ENCODE data around the gene WDR46. TPM values are rescaled to one million over a fixed set of nuclear protein-coding genes. Genes with fewer than 3 reads are reported as not detected.

Gene WDR46
- total RNA-seq, 1 experiment from 2014 or later = 52.4 TPM

DNA sequence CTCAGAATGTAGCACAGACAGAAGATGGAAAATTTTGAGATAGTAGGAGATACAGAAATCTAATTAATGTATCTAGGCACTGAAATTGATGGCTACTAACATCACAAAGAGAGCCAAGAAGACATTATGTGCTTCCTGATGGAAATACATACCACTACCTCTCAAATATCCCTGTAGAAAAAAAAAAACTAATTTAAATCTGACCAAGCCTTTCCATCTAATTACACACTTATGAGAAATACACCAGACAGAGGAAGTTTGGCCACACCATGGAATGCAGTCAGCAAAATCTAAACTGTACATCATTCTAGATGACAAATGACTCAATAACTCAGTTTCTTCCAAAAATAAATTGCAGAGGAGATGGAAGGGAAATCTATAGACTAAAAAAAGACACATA lies 36.3 kb downstream of the WDR46 start:
- CTCF ChIA-PET = no interaction called here
- Histone ChIP-seq H3K27me3 (ENCODE audit: insufficient read depth, low read depth) (no peaks in the 10 kb centered on the region), H3K9me2 (ENCODE audit: insufficient read depth) (no peaks in the 10 kb centered on the region), H3K4me1 (replicated peaks; ENCODE audit: insufficient read depth) (peaks cover 28% of the 10 kb centered on the region), H3K79me2 (ENCODE audit: low read depth) (no peaks in the 10 kb centered on the region), H3K9me3 (ENCODE audit: insufficient read depth, low read depth) (0 out of 2 replicates have a peak, but pooled peaks cover 5% of the 10 kb centered on the region), H3K4me2 (no peak overlapping the region), H4K20me1 (ENCODE audit: insufficient read depth) (no peaks in the 10 kb centered on the region), H3F3A (ENCODE audit: insufficient read depth, low read depth) (peaks cover 34% of the 10 kb centered on the region), H3K4me3 (no peak overlapping the region), H3K27ac (no peak overlapping the region), H2AFZ (no peak overlapping the region), H3K36me3 (ENCODE audit: low read depth) (peaks cover 20% of the 10 kb centered on the region; the same call in 1 of the 2 replicates)
- TF ChIP-seq, protein P1, sequence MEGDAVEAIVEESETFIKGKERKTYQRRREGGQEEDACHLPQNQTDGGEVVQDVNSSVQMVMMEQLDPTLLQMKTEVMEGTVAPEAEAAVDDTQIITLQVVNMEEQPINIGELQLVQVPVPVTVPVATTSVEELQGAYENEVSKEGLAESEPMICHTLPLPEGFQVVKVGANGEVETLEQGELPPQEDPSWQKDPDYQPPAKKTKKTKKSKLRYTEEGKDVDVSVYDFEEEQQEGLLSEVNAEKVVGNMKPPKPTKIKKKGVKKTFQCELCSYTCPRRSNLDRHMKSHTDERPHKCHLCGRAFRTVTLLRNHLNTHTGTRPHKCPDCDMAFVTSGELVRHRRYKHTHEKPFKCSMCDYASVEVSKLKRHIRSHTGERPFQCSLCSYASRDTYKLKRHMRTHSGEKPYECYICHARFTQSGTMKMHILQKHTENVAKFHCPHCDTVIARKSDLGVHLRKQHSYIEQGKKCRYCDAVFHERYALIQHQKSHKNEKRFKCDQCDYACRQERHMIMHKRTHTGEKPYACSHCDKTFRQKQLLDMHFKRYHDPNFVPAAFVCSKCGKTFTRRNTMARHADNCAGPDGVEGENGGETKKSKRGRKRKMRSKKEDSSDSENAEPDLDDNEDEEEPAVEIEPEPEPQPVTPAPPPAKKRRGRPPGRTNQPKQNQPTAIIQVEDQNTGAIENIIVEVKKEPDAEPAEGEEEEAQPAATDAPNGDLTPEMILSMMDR (conservative IDR thresholded peaks at IDR 0.05) = no peak
- TF ChIP-seq EZH2 (IDR thresholded peaks at IDR 0.05; ENCODE audit: low read depth) = no peak
- no peak for DNase-seq
- intact Hi-C loops (cut with micrococcal nuclease; ENCODE audit: unreplicated experiment) = no loop called here
- BruUV-seq (replicated peaks) = no TSS peak
- POLR2A ChIA-PET (ENCODE audit: unreplicated experiment) = no interaction called here

DNA sequence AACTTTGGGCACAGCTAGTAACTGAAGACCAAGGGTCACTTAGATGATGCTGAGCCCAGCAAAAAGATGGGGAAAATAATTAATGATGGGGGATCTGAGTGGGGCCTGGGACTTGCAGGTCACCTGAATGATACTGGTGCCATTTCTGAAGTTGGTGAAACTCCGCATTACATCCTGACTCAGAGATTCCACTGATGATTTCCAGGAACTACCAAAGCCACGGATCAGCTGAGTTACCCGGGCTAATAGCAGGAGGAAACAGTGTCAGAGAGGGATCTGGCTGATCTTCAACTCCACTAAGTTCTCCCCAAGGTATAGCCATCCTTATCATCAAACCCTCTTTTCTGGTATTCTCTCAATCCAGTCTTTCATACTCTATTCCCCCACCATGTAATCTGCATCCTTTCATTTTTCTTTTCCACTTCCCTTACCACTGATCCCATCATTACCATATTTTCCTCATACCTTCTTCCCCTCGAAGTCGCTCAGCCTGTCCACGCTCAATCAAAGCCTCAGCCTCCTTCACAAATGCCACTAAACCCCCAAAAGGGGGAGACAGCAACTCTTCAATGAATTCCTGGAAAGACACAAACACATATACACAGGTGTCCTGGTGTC lies 37.5 kb downstream of the WDR46 start:
- POLR2A ChIA-PET (ENCODE audit: unreplicated experiment) = no interaction called here
- H3K4me2 ChIP-seq = 0 out of 2 replicates have a peak overlapping the region, but pooled peaks have one; percentile 94

GRCh38 chr6:33250731-33251130 lies 38.3 kb downstream of the WDR46 start:
- no peaks in the 10 kb centered on the region for H4K20me1 ChIP-seq (ENCODE audit: insufficient read depth)
- H3F3A ChIP-seq (ENCODE audit: insufficient read depth, low read depth) = peaks cover 34% of the 10 kb centered on the region
- H3K79me2 ChIP-seq (ENCODE audit: low read depth) = no peaks in the 10 kb centered on the region
- ChIA-PET CTCF (no interaction called here), POLR2A (ENCODE audit: unreplicated experiment) (interaction anchor here (0.7 kb wide), 1 partner anchor 45 kb away, joined by 5 read pairs; no protein-coding TSS in a partner anchor)
- peaks cover 28% of the 10 kb centered on the region for H3K4me1 ChIP-seq (replicated peaks; ENCODE audit: insufficient read depth)
- no TSS peak for BruUV-seq (replicated peaks)
- H3K27me3 ChIP-seq (ENCODE audit: insufficient read depth, low read depth) = peaks cover 10% of the 10 kb centered on the region; the same call in 1 of the 2 replicates
- TF ChIP-seq, protein P1 (conservative IDR thresholded peaks at IDR 0.05) = no peak
- H3K27ac ChIP-seq = peak overlapping the region; percentile 66
- H3K9me2 ChIP-seq (ENCODE audit: insufficient read depth) = no peaks in the 10 kb centered on the region
- no peaks in the 10 kb centered on the region for H3K9me3 ChIP-seq (ENCODE audit: insufficient read depth, low read depth)
- no peak overlapping the region for H2AFZ ChIP-seq
- peaks cover 12% of the 10 kb centered on the region; the same call in 1 of the 2 replicates for H3K36me3 ChIP-seq (ENCODE audit: low read depth)
- H3K4me2 ChIP-seq = peak overlapping the region; percentile 94
- H3K4me3 ChIP-seq = no peak overlapping the region; the same call in 1 of the 2 replicates
- DNase-seq = no peak
- intact Hi-C loops (cut with micrococcal nuclease; ENCODE audit: unreplicated experiment) = loop anchor here (2.0 kb wide), 1 partner anchor 60 kb away; no protein-coding TSS in a partner anchor

More for the DNA sequence above, 37.5 kb downstream of the WDR46 start:
- Histone ChIP-seq H3K4me3 (no peak overlapping the region), H3K27ac (no peak overlapping the region), H3K9me2 (ENCODE audit: insufficient read depth) (no peaks in the 10 kb centered on the region), H2AFZ (no peak overlapping the region), H3K9me3 (ENCODE audit: insufficient read depth, low read depth) (no peaks in the 10 kb centered on the region), H3K36me3 (ENCODE audit: low read depth) (peaks cover 12% of the 10 kb centered on the region; the same call in 1 of the 2 replicates), H3K79me2 (ENCODE audit: low read depth) (no peaks in the 10 kb centered on the region), H3F3A (ENCODE audit: insufficient read depth, low read depth) (peaks cover 34% of the 10 kb centered on the region), H3K4me1 (replicated peaks; ENCODE audit: insufficient read depth) (peaks cover 28% of the 10 kb centered on the region), H3K27me3 (ENCODE audit: insufficient read depth, low read depth) (0 out of 2 replicates have a peak, but pooled peaks cover 2% of the 10 kb centered on the region), H4K20me1 (ENCODE audit: insufficient read depth) (no peaks in the 10 kb centered on the region)
- no TSS peak for BruUV-seq (replicated peaks)
- CTCF ChIA-PET = no interaction called here
- no peak for TF ChIP-seq EZH2 (IDR thresholded peaks at IDR 0.05; ENCODE audit: low read depth)
- TF ChIP-seq, protein P1 (conservative IDR thresholded peaks at IDR 0.05) = no peak
- intact Hi-C loops (cut with micrococcal nuclease; ENCODE audit: unreplicated experiment) = loop anchor here (2.0 kb wide), 1 partner anchor 59 kb away; no protein-coding TSS in a partner anchor
- no peak for DNase-seq

Data from PC-9 (cell line).